GM21529 (cell line): ENCODE data around the gene CCDC178.

ENCODE experiments used
- ATAC-seq: cut with Tn5 transposase; IDR thresholded peaks from one replicate; pipeline ENCODE4 v1.9.1; 2021; ENCODE audit not compliant: unreplicated experiment

The CCDC178 gene

GRCh38 chr18:32889615-32890593 is 550.6 kb downstream of the CCDC178 start:
- ATAC-seq = no peak

DNA sequence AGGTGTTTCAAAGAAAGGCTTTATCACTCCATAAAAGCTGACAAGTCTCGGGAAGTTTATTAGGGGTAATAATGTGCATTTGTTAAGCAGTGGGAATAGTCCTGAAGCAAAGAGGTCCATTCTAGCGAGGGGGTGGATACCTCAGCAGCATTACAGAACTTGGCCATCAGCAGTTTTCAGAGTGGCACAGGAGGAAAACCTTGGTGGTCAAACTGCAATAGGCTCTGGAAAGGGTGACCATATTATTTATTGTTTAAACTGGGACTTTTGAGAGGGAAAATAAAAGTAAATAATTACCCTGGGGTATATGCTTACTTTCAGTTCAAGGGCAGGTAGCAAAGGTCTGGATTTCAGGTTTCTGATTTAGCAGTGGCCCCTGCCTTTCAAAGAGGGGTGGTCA is 552.2 kb downstream of the CCDC178 start:
- no peak for ATAC-seq
